GM23338 (cell line): ENCODE measurements around the gene PAQR6. TPM values are rescaled to one million over a fixed set of nuclear protein-coding genes. Genes with fewer than 3 reads are reported as not detected.
A peak's percentile ranks its signal among the peaks of the same experiment; 100 is the strongest.

Experiments used
- ATAC-seq: fragments of 200-7000 bp; cut with Tn5 transposase; 3 replicates; pipeline ENCODE4 v1.9.1; 2020
- DNase-seq: peaks from one replicate; pipeline ENCODE4 v3.0.0-alpha.2; 2015; ENCODE audit warnings: low spot score
- H2AFZ ChIP-seq: fragments of 200-600 bp; sonication (generic); 2 replicates; pipeline ENCODE4 v1.8.0; 2016; ENCODE audit warnings: antibody characterized with exemption, mild to moderate bottlenecking, moderate library complexity
- H3F3A ChIP-seq: fragments of 200-600 bp; sonication (generic); replicated peaks from 2 replicates; pipeline ENCODE4 v1.8.0; 2017; ENCODE audit warnings: antibody characterized with exemption, mixed run types, low read depth
- H3K27ac ChIP-seq: fragments of 200-600 bp; sonication (generic); 2 replicates; pipeline ENCODE4 v1.6.1; 2016; ENCODE audit warnings: low read depth
- H3K27me3 ChIP-seq: fragments of 200-600 bp; sonication (generic); 2 replicates; pipeline ENCODE4 v1.8.0; 2016; ENCODE audit warnings: mild to moderate bottlenecking, mixed run types, moderate library complexity; ENCODE audit not compliant: insufficient read depth
- H3K36me3 ChIP-seq: fragments of 200-600 bp; sonication (generic); 2 replicates; pipeline ENCODE4 v1.8.0; 2016; ENCODE audit warnings: mild to moderate bottlenecking; ENCODE audit not compliant: insufficient read depth
- H3K4me1 ChIP-seq: fragments of 200-600 bp; sonication (generic); 2 replicates; pipeline ENCODE4 v1.8.0; 2016; ENCODE audit warnings: mild to moderate bottlenecking, moderate library complexity; ENCODE audit not compliant: insufficient read depth
- H3K4me2 ChIP-seq: fragments of 200-600 bp; sonication (generic); 2 replicates; pipeline ENCODE4 v1.7.1; 2017; ENCODE audit warnings: mixed run types
- H3K4me3 ChIP-seq: fragments of 200-600 bp; sonication (generic); 2 replicates; pipeline ENCODE4 v1.6.1; 2016; ENCODE audit warnings: mixed run types
- H3K79me2 ChIP-seq: fragments of 200-600 bp; sonication (generic); replicated peaks from 2 replicates; pipeline ENCODE4 v1.8.0; 2017; ENCODE audit warnings: mild to moderate bottlenecking; ENCODE audit not compliant: insufficient read depth
- H3K9me2 ChIP-seq: fragments of 200-600 bp; sonication (generic); 2 replicates; pipeline ENCODE4 v1.8.0; 2017; ENCODE audit not compliant: insufficient read depth
- H4K20me1 ChIP-seq: fragments of 200-600 bp; sonication (generic); replicated peaks from 2 replicates; pipeline ENCODE4 v1.8.0; 2017; ENCODE audit warnings: mild to moderate bottlenecking; ENCODE audit not compliant: insufficient read depth
- H3K27ac Mint-ChIP-seq: 2 replicates; pipeline ENCODE4 v1.8.0; 2020; ENCODE audit warnings: inconsistent platforms, mild to moderate bottlenecking, moderate library complexity, mixed read lengths
- H3K27me3 Mint-ChIP-seq: 3 replicates; pipeline ENCODE4 v1.8.0; 2022; ENCODE audit warnings: low read depth, mild to moderate bottlenecking, moderate library complexity, mixed read lengths, inconsistent platforms; ENCODE audit not compliant: insufficient read depth, poor library complexity
- H3K36me3 Mint-ChIP-seq: 3 replicates; pipeline ENCODE4 v1.8.0; 2021; ENCODE audit warnings: low read depth, mild to moderate bottlenecking, inconsistent platforms, moderate library complexity, mixed read lengths
- H3K4me1 Mint-ChIP-seq: 3 replicates; pipeline ENCODE4 v1.8.0; 2020; ENCODE audit warnings: mild to moderate bottlenecking, inconsistent platforms, mixed read lengths
- H3K4me3 Mint-ChIP-seq: 3 replicates; pipeline ENCODE4 v1.8.0; 2021; ENCODE audit warnings: moderate library complexity, mild to moderate bottlenecking, inconsistent platforms, mixed read lengths
- H3K9me3 Mint-ChIP-seq: 3 replicates; pipeline ENCODE4 v1.8.0; 2020; ENCODE audit warnings: moderate library complexity, mild to moderate bottlenecking, inconsistent platforms, mixed read lengths
- CREB1 ChIP-seq: fragments of 250-450 bp; sonication (Bioruptor Pico); IDR thresholded peaks from 2 replicates; pipeline ENCODE4 v1.5.0; 2020; ENCODE audit warnings: low read depth, mild to moderate bottlenecking, moderate library complexity
- EZH2phosphoT487 ChIP-seq: fragments of 200-600 bp; sonication (generic); IDR thresholded peaks from one replicate; pipeline ENCODE4 v1.8.1; 2018; ENCODE audit warnings: antibody characterized with exemption; ENCODE audit not compliant: unreplicated experiment
- JUNB ChIP-seq: IDR thresholded peaks from one replicate; pipeline ENCODE4 v1.6.1; 2016; ENCODE audit warnings: antibody characterized with exemption; ENCODE audit not compliant: unreplicated experiment
- NANOG ChIP-seq: IDR thresholded peaks from 2 replicates; pipeline ENCODE4 v1.6.1; 2016; ENCODE audit warnings: antibody characterized with exemption, borderline replicate concordance
- POLR2AphosphoS5 ChIP-seq: IDR thresholded peaks from 2 replicates; pipeline ENCODE4 v1.6.1; 2016; ENCODE audit warnings: antibody characterized with exemption, low read depth
- STAT1 ChIP-seq: IDR thresholded peaks from one replicate; pipeline ENCODE4 v1.6.1; 2016; ENCODE audit warnings: antibody characterized with exemption; ENCODE audit not compliant: unreplicated experiment
- ZNF114 ChIP-seq: fragments of 250-450 bp; sonication (Bioruptor Pico); IDR thresholded peaks from 2 replicates; pipeline ENCODE4 v1.5.0; 2020; ENCODE audit warnings: mild to moderate bottlenecking, moderate library complexity
- polyA plus RNA-seq: library from polyadenylated mRNA; unstranded; fragments of >200 nt; fragmentation: Nextera tagmentation; extraction: Ambion mirVana; gene quantifications from 2 replicates; pipeline ENCODE4 v1.2.1, GENCODE V29; 2016
- total RNA-seq: library from RNA; depleted of rRNA; stranded (reverse); fragments of >200 nt; shearing (Covaris generic); gene quantifications from 2 replicates; pipeline ENCODE4 v1.2.3, GENCODE V29; 2014
- TF ChIP-seq, protein P1 (sequence below), 2 experiments: fragments of 200-600 bp in 1 of 2; sonication (generic) in 1 of 2; conservative IDR thresholded peaks; 2 replicates each; pipeline versions ENCODE4 v1.5.1 to v1.6.1; 2016 to 2017; ENCODE audit warnings: antibody characterized with exemption in 2 of 2, low read depth in 2 of 2, mild to moderate bottlenecking in 2 of 2, moderate library complexity in 1 of 2
- TF ChIP-seq, protein P2 (sequence below): fragments of 250-450 bp; sonication (Bioruptor Pico); IDR thresholded peaks from 2 replicates; pipeline ENCODE4 v1.5.0; 2020; ENCODE audit warnings: mild to moderate bottlenecking, moderate library complexity
- TF ChIP-seq, protein P3 (sequence below): IDR thresholded peaks from 2 replicates; pipeline ENCODE4 v1.6.1; 2016; ENCODE audit warnings: antibody characterized with exemption

PAQR6 gene
- total and polyA plus RNA-seq, 2 experiments from 2014 or later, result 2.4 to 4.2 TPM

DNA sequence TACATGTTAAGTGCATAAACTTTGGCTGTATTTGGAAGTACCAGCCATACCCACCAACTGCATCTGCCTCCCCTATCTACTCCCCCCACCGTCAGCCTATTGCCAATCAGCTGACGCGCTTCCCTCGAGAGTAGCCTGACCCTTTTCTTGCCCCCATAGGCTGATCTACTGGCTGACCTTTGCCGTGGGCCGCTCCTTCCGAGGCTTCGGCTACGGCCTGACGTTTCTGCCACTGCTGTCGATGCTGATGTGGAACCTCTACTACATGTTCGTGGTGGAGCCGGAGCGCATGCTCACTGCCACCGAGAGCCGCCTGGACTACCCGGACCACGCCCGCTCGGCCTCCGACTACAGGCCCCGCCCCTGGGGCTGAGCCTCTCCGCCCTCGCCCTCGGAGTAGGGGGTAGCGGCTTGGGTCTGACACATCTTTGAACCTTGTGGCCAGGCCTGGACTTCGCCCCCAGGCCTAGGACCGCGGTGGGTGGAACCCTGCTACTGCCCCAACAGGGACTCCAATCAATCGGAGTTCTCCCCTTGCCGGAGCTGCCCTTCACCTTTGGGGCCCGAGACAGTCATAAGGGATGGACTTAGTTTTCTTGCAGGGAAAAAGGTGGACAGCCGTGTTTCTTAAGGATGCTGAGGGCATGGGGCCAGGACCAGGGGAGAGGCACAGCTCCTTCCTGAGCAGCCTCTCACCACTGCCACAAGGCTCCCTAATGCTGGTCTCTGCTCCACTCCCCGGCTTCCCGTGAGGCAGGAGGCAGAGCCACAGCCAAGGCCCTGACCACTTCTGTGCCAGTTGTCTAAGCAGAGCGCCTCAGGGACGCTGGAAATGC lies 43.6 kb upstream of the PAQR6 start:
- no peak overlapping the region for H3K27ac ChIP-seq
- H3K36me3 Mint-ChIP-seq, result peaks cover 2% of the 10 kb centered on the region; the same call in 1 of the 3 replicates

DNA sequence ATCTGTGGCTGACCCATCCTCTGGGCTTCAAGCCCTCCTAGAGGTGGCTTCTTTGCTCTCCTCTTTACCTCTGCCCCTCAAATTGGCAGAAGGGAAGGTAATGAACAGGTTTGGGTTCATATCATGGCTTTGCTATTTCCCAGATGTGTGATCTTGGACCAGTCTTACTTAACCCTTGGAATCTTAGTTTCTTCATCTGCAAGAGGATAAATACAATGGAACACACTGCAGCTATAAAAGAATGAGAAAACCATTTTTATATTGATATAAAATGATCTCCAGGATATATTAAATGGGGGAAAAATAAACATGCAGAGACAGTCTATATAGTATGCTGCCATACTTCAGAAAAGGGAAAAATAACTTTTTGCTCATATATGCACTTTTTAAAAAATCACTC lies 42.0 kb upstream of the PAQR6 start:
- H3K4me3 Mint-ChIP-seq, result no peak overlapping the region
- ATAC-seq (no peak), DNase-seq (no peak)
- Histone ChIP-seq H3K27ac (no peak overlapping the region), H3K4me3 (no peak overlapping the region), H3K27me3 (no peaks in the 10 kb centered on the region), H3K36me3 (no peaks in the 10 kb centered on the region), H3K4me1 (no peaks in the 10 kb centered on the region; the same call in 1 of the 2 replicates), H2AFZ (no peak overlapping the region), H4K20me1 (0 out of 2 replicates have a peak, but pooled peaks cover 2% of the 10 kb centered on the region), H3F3A (peaks cover 5% of the 10 kb centered on the region; the same call in 1 of the 2 replicates), H3K79me2 (no peaks in the 10 kb centered on the region), H3K4me2 (no peak overlapping the region), H3K9me2 (no peaks in the 10 kb centered on the region)
- H3K27me3 Mint-ChIP-seq, result peaks cover 9% of the 10 kb centered on the region
- no peak overlapping the region for H3K27ac Mint-ChIP-seq
- H3K4me1 Mint-ChIP-seq, result peaks cover 3% of the 10 kb centered on the region
- H3K9me3 Mint-ChIP-seq, result no peaks in the 10 kb centered on the region
- peaks cover 2% of the 10 kb centered on the region; the same call in 1 of the 3 replicates for H3K36me3 Mint-ChIP-seq
- TF ChIP-seq ZNF114 (CRISPR knock-in tag) (no peak), EZH2phosphoT487 (no peak), POLR2AphosphoS5 (no peak), STAT1 (no peak), CREB1 (CRISPR knock-in tag) (no peak), NANOG (no peak), JUNB (no peak)
- TF ChIP-seq, protein P1, sequence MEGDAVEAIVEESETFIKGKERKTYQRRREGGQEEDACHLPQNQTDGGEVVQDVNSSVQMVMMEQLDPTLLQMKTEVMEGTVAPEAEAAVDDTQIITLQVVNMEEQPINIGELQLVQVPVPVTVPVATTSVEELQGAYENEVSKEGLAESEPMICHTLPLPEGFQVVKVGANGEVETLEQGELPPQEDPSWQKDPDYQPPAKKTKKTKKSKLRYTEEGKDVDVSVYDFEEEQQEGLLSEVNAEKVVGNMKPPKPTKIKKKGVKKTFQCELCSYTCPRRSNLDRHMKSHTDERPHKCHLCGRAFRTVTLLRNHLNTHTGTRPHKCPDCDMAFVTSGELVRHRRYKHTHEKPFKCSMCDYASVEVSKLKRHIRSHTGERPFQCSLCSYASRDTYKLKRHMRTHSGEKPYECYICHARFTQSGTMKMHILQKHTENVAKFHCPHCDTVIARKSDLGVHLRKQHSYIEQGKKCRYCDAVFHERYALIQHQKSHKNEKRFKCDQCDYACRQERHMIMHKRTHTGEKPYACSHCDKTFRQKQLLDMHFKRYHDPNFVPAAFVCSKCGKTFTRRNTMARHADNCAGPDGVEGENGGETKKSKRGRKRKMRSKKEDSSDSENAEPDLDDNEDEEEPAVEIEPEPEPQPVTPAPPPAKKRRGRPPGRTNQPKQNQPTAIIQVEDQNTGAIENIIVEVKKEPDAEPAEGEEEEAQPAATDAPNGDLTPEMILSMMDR (conservative IDR thresholded peaks at IDR 0.05; ENCODE audit: low read depth in 2 of 2), result no peak
- TF ChIP-seq, protein P2, sequence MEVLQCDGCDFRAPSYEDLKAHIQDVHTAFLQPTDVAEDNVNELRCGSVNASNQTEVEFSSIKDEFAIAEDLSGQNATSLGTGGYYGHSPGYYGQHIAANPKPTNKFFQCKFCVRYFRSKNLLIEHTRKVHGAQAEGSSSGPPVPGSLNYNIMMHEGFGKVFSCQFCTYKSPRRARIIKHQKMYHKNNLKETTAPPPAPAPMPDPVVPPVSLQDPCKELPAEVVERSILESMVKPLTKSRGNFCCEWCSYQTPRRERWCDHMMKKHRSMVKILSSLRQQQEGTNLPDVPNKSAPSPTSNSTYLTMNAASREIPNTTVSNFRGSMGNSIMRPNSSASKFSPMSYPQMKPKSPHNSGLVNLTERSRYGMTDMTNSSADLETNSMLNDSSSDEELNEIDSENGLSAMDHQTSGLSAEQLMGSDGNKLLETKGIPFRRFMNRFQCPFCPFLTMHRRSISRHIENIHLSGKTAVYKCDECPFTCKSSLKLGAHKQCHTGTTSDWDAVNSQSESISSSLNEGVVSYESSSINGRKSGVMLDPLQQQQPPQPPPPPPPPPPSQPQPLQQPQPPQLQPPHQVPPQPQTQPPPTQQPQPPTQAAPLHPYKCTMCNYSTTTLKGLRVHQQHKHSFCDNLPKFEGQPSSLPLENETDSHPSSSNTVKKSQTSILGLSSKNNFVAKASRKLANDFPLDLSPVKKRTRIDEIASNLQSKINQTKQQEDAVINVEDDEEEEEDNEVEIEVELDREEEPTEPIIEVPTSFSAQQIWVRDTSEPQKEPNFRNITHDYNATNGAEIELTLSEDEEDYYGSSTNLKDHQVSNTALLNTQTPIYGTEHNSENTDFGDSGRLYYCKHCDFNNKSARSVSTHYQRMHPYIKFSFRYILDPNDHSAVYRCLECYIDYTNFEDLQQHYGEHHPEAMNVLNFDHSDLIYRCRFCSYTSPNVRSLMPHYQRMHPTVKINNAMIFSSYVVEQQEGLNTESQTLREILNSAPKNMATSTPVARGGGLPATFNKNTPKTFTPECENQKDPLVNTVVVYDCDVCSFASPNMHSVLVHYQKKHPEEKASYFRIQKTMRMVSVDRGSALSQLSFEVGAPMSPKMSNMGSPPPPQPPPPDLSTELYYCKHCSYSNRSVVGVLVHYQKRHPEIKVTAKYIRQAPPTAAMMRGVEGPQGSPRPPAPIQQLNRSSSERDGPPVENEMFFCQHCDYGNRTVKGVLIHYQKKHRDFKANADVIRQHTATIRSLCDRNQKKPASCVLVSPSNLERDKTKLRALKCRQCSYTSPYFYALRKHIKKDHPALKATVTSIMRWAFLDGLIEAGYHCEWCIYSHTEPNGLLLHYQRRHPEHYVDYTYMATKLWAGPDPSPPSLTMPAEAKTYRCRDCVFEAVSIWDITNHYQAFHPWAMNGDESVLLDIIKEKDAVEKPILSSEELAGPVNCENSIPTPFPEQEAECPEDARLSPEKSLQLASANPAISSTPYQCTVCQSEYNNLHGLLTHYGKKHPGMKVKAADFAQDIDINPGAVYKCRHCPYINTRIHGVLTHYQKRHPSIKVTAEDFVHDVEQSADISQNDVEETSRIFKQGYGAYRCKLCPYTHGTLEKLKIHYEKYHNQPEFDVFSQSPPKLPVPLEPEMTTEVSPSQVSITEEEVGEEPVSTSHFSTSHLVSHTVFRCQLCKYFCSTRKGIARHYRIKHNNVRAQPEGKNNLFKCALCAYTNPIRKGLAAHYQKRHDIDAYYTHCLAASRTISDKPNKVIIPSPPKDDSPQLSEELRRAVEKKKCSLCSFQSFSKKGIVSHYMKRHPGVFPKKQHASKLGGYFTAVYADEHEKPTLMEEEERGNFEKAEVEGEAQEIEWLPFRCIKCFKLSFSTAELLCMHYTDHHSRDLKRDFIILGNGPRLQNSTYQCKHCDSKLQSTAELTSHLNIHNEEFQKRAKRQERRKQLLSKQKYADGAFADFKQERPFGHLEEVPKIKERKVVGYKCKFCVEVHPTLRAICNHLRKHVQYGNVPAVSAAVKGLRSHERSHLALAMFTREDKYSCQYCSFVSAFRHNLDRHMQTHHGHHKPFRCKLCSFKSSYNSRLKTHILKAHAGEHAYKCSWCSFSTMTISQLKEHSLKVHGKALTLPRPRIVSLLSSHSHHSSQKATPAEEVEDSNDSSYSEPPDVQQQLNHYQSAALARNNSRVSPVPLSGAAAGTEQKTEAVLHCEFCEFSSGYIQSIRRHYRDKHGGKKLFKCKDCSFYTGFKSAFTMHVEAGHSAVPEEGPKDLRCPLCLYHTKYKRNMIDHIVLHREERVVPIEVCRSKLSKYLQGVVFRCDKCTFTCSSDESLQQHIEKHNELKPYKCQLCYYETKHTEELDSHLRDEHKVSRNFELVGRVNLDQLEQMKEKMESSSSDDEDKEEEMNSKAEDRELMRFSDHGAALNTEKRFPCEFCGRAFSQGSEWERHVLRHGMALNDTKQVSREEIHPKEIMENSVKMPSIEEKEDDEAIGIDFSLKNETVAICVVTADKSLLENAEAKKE, result no peak
- TF ChIP-seq, protein P3, sequence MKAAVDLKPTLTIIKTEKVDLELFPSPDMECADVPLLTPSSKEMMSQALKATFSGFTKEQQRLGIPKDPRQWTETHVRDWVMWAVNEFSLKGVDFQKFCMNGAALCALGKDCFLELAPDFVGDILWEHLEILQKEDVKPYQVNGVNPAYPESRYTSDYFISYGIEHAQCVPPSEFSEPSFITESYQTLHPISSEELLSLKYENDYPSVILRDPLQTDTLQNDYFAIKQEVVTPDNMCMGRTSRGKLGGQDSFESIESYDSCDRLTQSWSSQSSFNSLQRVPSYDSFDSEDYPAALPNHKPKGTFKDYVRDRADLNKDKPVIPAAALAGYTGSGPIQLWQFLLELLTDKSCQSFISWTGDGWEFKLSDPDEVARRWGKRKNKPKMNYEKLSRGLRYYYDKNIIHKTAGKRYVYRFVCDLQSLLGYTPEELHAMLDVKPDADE, result no peak

More for the DNA sequence above, 43.6 kb upstream of the PAQR6 start:
- peak overlapping the region; percentile 89 for H3K27ac Mint-ChIP-seq
- Histone ChIP-seq H3F3A (peaks cover 5% of the 10 kb centered on the region), H3K9me2 (no peaks in the 10 kb centered on the region), H2AFZ (peak overlapping the region; percentile 48; the same call in 1 of the 2 replicates), H3K79me2 (no peaks in the 10 kb centered on the region), H3K27me3 (no peaks in the 10 kb centered on the region), H3K4me2 (peak overlapping the region; percentile 83), H4K20me1 (0 out of 2 replicates have a peak, but pooled peaks cover 2% of the 10 kb centered on the region), H3K36me3 (no peaks in the 10 kb centered on the region), H3K4me3 (peak overlapping the region; percentile 59), H3K4me1 (no peaks in the 10 kb centered on the region; the same call in 1 of the 2 replicates)
- peaks cover 6% of the 10 kb centered on the region for H3K27me3 Mint-ChIP-seq
- peaks cover 5% of the 10 kb centered on the region for H3K4me1 Mint-ChIP-seq
- no peaks in the 10 kb centered on the region for H3K9me3 Mint-ChIP-seq
- peak; percentile 95 for DNase-seq
- TF ChIP-seq JUNB, result no peak
- peak; percentile 67 for TF ChIP-seq POLR2AphosphoS5
- peak; percentile 98 for ATAC-seq
- H3K4me3 Mint-ChIP-seq, result peak overlapping the region; percentile 81
